ENCODE results near the gene IER5L.

The IER5L gene

DNA sequence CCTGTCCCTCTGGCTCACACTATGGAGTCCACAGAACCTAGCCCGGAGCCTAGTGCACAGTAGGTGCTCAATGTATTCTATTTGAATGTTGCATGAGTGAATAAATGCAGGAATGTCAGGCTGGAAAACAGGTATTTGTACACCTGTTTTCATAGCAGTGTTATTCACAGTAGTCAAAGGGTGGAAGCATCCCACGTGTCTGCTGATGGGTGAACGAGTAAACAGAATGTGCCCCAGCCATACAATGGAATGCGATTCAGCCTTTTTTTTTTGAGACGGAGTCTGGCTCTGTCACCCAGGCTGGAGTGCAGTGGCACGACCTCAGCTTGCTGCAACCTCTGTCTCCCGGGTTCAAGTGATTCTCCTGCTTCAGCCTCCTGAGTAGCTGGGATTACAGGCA is 31.5 kb upstream of the IER5L start:
- Histone ChIP-seq H3K9ac (ENCODE audit: low read length) (no peak overlapping the region), H3K4me2 (ENCODE audit: low read length) (no peak overlapping the region), H3F3A (ENCODE audit: insufficient read depth, low read length) (no peaks in the 10 kb centered on the region), H3K36me3 (ENCODE audit: insufficient read depth, low read length) (no peaks in the 10 kb centered on the region), H4K20me1 (ENCODE audit: insufficient read depth, low read length) (no peaks in the 10 kb centered on the region), H3K9me3 (ENCODE audit: low read length) (no peaks in the 10 kb centered on the region), H3K27ac (ENCODE audit: low read depth, low read length, poor library complexity, severe bottlenecking) (no peak overlapping the region), H3K9me2 (ENCODE audit: low read depth, low read length) (no peaks in the 10 kb centered on the region), H3K4me1 (ENCODE audit: insufficient read depth, low read length, severe bottlenecking) (peaks cover 6% of the 10 kb centered on the region), H3K79me2 (ENCODE audit: insufficient read depth, low read length) (no peaks in the 10 kb centered on the region), H3K4me3 (ENCODE audit: low read depth, low read length, poor library complexity, severe bottlenecking) (no peak overlapping the region), H2AFZ (ENCODE audit: low read length) (no peak overlapping the region), H3K27me3 (ENCODE audit: insufficient read depth, low read length) (peaks cover 5% of the 10 kb centered on the region; the same call in 1 of the 2 replicates)
- no peak for TF ChIP-seq EZH2 (IDR thresholded peaks at IDR 0.05; ENCODE audit: borderline replicate concordance, low read length)
- TF ChIP-seq, protein P1, sequence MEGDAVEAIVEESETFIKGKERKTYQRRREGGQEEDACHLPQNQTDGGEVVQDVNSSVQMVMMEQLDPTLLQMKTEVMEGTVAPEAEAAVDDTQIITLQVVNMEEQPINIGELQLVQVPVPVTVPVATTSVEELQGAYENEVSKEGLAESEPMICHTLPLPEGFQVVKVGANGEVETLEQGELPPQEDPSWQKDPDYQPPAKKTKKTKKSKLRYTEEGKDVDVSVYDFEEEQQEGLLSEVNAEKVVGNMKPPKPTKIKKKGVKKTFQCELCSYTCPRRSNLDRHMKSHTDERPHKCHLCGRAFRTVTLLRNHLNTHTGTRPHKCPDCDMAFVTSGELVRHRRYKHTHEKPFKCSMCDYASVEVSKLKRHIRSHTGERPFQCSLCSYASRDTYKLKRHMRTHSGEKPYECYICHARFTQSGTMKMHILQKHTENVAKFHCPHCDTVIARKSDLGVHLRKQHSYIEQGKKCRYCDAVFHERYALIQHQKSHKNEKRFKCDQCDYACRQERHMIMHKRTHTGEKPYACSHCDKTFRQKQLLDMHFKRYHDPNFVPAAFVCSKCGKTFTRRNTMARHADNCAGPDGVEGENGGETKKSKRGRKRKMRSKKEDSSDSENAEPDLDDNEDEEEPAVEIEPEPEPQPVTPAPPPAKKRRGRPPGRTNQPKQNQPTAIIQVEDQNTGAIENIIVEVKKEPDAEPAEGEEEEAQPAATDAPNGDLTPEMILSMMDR (IDR thresholded peaks at IDR 0.05; ENCODE audit: low read length), result no peak

DNA sequence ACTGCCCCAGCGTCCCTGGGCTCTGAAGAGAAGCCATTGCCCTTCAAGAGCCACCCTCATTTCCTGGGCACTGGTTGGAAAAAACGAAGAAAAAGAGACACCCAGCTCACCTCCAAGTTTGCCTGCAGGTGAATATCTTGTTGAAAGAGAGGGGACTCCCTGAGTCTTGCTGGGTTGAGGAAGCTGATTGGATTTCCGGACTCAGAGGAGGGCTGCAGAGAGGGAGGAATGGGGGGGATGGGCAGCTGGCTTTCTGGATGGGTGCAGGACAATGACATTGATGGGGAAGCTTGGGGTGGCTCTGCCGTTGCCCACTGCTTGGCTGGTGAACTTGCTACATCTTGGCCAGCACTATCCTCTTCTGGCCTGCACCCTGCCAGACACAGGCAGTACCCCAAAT is 31.0 kb upstream of the IER5L start:
- no peak overlapping the region for H3K9ac ChIP-seq (ENCODE audit: low read length)
- no peak overlapping the region for H3K4me2 ChIP-seq (ENCODE audit: low read length)
- no peak overlapping the region for H3K4me3 ChIP-seq (ENCODE audit: low read depth, low read length, poor library complexity, severe bottlenecking)
- no peak for TF ChIP-seq EZH2 (IDR thresholded peaks at IDR 0.05; ENCODE audit: borderline replicate concordance, low read length)
- TF ChIP-seq, protein P1 (IDR thresholded peaks at IDR 0.05; ENCODE audit: low read length), result no peak
- H2AFZ ChIP-seq (ENCODE audit: low read length), result no peak overlapping the region
- peaks cover 5% of the 10 kb centered on the region; the same call in 1 of the 2 replicates for H3K27me3 ChIP-seq (ENCODE audit: insufficient read depth, low read length)
- peaks cover 6% of the 10 kb centered on the region for H3K4me1 ChIP-seq (ENCODE audit: insufficient read depth, low read length, severe bottlenecking)
- H3K27ac ChIP-seq (ENCODE audit: low read depth, low read length, poor library complexity, severe bottlenecking), result no peak overlapping the region
- H3K79me2 ChIP-seq (ENCODE audit: insufficient read depth, low read length), result no peaks in the 10 kb centered on the region
- H3F3A ChIP-seq (ENCODE audit: insufficient read depth, low read length), result no peaks in the 10 kb centered on the region
- no peaks in the 10 kb centered on the region for H3K9me3 ChIP-seq (ENCODE audit: low read length)
- H4K20me1 ChIP-seq (ENCODE audit: insufficient read depth, low read length), result no peaks in the 10 kb centered on the region
- H3K9me2 ChIP-seq (ENCODE audit: low read depth, low read length), result no peaks in the 10 kb centered on the region
- H3K36me3 ChIP-seq (ENCODE audit: insufficient read depth, low read length), result no peaks in the 10 kb centered on the region

DNA sequence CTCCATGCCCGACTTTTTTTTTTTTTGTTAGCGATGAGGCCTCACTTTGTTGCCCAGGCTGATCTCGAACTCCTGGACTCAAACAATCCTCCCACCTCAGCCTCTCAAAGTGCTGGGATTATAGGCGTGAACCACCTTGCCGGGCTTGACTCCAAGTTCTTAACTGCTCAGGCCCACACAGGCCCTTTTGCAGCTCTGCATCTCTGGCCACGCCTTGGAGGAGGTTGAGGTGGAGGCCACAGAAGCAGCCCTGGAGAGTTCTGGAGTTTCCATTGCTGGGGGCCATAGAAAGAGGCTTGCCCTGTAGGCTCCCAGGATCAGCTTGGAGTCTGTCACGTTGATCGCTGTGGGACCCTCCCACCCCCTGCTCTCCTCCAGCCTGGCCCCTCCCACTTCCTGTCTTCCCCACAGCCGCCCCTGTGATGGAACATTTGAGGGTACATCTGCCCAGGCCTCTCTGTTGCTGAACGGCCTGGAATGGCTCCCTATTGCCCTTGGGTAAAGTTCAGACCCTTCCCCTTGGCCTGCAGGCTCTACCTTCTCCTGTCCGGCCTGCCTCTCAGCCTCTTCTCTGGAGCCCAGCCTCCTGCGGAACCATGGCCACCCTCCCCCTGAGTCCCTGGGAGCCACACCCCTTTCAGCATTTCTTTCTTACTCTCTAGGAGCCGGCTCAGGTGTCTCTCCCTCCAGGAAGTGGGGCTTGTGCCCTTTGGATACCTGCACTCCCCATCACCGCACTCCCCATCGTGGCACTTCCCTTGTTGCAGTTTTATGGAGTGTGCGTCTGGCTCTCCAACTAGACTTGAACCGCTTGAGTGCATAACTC is 30.4 kb upstream of the IER5L start:
- no peak overlapping the region for H3K4me2 ChIP-seq (ENCODE audit: low read length)
- no peaks in the 10 kb centered on the region for H4K20me1 ChIP-seq (ENCODE audit: insufficient read depth, low read length)
- no peaks in the 10 kb centered on the region for H3K36me3 ChIP-seq (ENCODE audit: insufficient read depth, low read length)
- no peak overlapping the region for H2AFZ ChIP-seq (ENCODE audit: low read length)
- peaks cover 5% of the 10 kb centered on the region; the same call in 1 of the 2 replicates for H3K27me3 ChIP-seq (ENCODE audit: insufficient read depth, low read length)
- no peak for TF ChIP-seq EZH2 (IDR thresholded peaks at IDR 0.05; ENCODE audit: borderline replicate concordance, low read length)
- TF ChIP-seq, protein P1 (IDR thresholded peaks at IDR 0.05; ENCODE audit: low read length), result no peak
- no peak overlapping the region for H3K9ac ChIP-seq (ENCODE audit: low read length)
- no peaks in the 10 kb centered on the region for H3K9me3 ChIP-seq (ENCODE audit: low read length)
- H3K4me3 ChIP-seq (ENCODE audit: low read depth, low read length, poor library complexity, severe bottlenecking), result no peak overlapping the region
- H3K79me2 ChIP-seq (ENCODE audit: insufficient read depth, low read length), result no peaks in the 10 kb centered on the region
- peaks cover 6% of the 10 kb centered on the region for H3K4me1 ChIP-seq (ENCODE audit: insufficient read depth, low read length, severe bottlenecking)
- no peak overlapping the region for H3K27ac ChIP-seq (ENCODE audit: low read depth, low read length, poor library complexity, severe bottlenecking)
- no peaks in the 10 kb centered on the region for H3K9me2 ChIP-seq (ENCODE audit: low read depth, low read length)
- H3F3A ChIP-seq (ENCODE audit: insufficient read depth, low read length), result no peaks in the 10 kb centered on the region
